Measurements from ENCODE around the gene SDCCAG8. TPM values are rescaled to one million over a fixed set of nuclear protein-coding genes. Genes with fewer than 3 reads are reported as not detected.

SDCCAG8 gene
- total RNA-seq, 1 donor from 2014 or later, result 41.2 TPM

DNA sequence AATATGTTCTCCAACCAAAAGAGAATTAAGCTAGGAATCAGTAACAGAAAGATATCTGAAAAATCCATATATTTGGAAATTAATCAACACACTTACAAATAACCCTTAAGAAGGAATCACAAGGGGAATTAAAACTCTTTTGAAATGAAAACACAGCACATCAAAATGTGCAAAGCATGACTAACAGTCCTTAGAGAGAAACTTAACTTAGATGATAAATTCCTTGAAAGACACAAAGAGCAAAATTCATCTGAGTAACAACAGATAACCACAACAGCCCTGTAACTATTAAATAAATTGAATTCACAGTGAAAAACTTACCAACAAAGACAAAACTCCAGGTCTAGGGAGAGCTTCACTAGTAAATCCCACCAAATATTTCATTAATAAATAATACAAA is 283.8 kb downstream of the SDCCAG8 start:
- H3K27ac Mint-ChIP-seq, result no peak overlapping the region
- no peaks in the 10 kb centered on the region for H3K4me1 Mint-ChIP-seq
- intact Hi-C loops (cut with micrococcal nuclease), result no loop called here
- H3K4me3 Mint-ChIP-seq, result no peak overlapping the region
- ATAC-seq (ENCODE audit: low read depth) (no peak), DNase-seq (no peak)
- peaks cover 23% of the 10 kb centered on the region for H3K36me3 Mint-ChIP-seq (ENCODE audit: low read depth)
- no peaks in the 10 kb centered on the region for H3K27me3 Mint-ChIP-seq
- ChIA-PET CTCF (no interaction called here), POLR2A (no interaction called here)
- H3K9me3 Mint-ChIP-seq, result no peaks in the 10 kb centered on the region
- TF ChIP-seq CTCF (IDR thresholded peaks at IDR 0.05), result no peak

GRCh38 chr1:243542739-243543415 is 287.0 kb downstream of the SDCCAG8 start:
- Mint-ChIP-seq H3K27me3 (no peaks in the 10 kb centered on the region), H3K9me3 (no peaks in the 10 kb centered on the region), H3K36me3 (ENCODE audit: low read depth) (peaks cover 28% of the 10 kb centered on the region), H3K4me3 (no peak overlapping the region), H3K4me1 (no peaks in the 10 kb centered on the region), H3K27ac (no peak overlapping the region)
- DNase-seq (no peak), ATAC-seq (ENCODE audit: low read depth) (no peak)
- intact Hi-C loops (cut with micrococcal nuclease), result no loop called here
- CTCF ChIA-PET, result no interaction called here
- TF ChIP-seq CTCF (IDR thresholded peaks at IDR 0.05), result no peak
- POLR2A ChIA-PET, result interaction anchor here (0.7 kb wide), 1 partner anchor 1848 kb away, joined by 3 read pairs; no protein-coding TSS in a partner anchor

GRCh38 chr1:243543501-243543900 is 287.7 kb downstream of the SDCCAG8 start:
- no peak for TF ChIP-seq CTCF (IDR thresholded peaks at IDR 0.05)
- no peak overlapping the region for H3K27ac Mint-ChIP-seq
- intact Hi-C loops (cut with micrococcal nuclease), result no loop called here
- ChIA-PET POLR2A (no interaction called here), CTCF (no interaction called here)
- no peak for ATAC-seq (ENCODE audit: low read depth)
- no peaks in the 10 kb centered on the region for H3K9me3 Mint-ChIP-seq
- H3K4me1 Mint-ChIP-seq, result no peaks in the 10 kb centered on the region
- peaks cover 31% of the 10 kb centered on the region for H3K36me3 Mint-ChIP-seq (ENCODE audit: low read depth)
- H3K27me3 Mint-ChIP-seq, result no peaks in the 10 kb centered on the region
- H3K4me3 Mint-ChIP-seq, result no peak overlapping the region
- no peak for DNase-seq

DNA sequence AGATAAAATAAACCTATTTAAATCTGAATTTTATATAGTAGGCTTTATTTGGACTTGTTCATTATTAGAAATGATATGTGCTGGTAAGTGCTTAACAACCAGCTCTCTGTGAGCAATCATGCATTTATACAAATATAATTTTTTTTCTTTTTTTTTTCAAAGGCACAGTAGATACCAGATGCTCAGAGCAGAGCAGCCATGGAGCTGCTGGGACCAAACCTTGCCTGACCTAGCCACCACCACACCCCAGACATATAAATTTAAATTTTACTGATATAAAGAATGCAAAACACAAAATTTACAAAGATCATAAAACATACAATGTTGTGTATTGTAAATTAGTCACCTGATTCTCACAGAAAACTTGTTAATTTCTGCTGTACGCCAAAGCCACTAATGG is 290.6 kb downstream of the SDCCAG8 start:
- Mint-ChIP-seq H3K36me3 (ENCODE audit: low read depth) (peaks cover 35% of the 10 kb centered on the region), H3K9me3 (no peaks in the 10 kb centered on the region), H3K4me1 (no peaks in the 10 kb centered on the region), H3K27ac (no peak overlapping the region), H3K4me3 (no peak overlapping the region), H3K27me3 (no peaks in the 10 kb centered on the region)
- no peak for DNase-seq
- intact Hi-C loops (cut with micrococcal nuclease), result no loop called here
- ChIA-PET CTCF (no interaction called here), POLR2A (interaction anchor here (0.6 kb wide), 1 partner anchor 110 kb away, joined by 3 read pairs; no protein-coding TSS in a partner anchor)
- TF ChIP-seq CTCF (IDR thresholded peaks at IDR 0.05), result no peak
- ATAC-seq (ENCODE audit: low read depth), result no peak

- H3K27ac Mint-ChIP-seq, result no peak overlapping the region
- no peak for TF ChIP-seq CTCF (IDR thresholded peaks at IDR 0.05)
- peaks cover 38% of the 10 kb centered on the region for H3K36me3 Mint-ChIP-seq (ENCODE audit: low read depth)
- H3K9me3 Mint-ChIP-seq, result no peaks in the 10 kb centered on the region
- H3K4me3 Mint-ChIP-seq, result no peak overlapping the region
- DNase-seq (no peak), ATAC-seq (ENCODE audit: low read depth) (no peak)
- no peaks in the 10 kb centered on the region for H3K4me1 Mint-ChIP-seq
- ChIA-PET POLR2A (no interaction called here), CTCF (no interaction called here)
- no peaks in the 10 kb centered on the region for H3K27me3 Mint-ChIP-seq
- intact Hi-C loops (cut with micrococcal nuclease), result no loop called here
These were observed 292.1 kb downstream of the SDCCAG8 start for GRCh38 chr1:243547891-243548290.

Data from activated B cell treated with CpG ODN at 0.5 μM for 24 hours (primary cell).